Right lobe of liver (tissue), 4 donors: ENCODE results near the gene KCTD14.
"Not testable (repeated sequence)": the region's sequence is repeated elsewhere in the genome, so short reads cannot be mapped to it uniquely, and the experiment has no call there.

Experiments used
- POLR2A ChIP-seq: fragments of 450-650 bp; IDR thresholded peaks from one replicate; pipeline ENCODE4 v1.6.1; 2017; ENCODE audit warnings: antibody characterized with exemption, mild to moderate bottlenecking
- TF ChIP-seq, protein P1 (sequence below), 4 donors: fragments of 200-600 bp in 3 of 4; fragments of 450-650 bp in 1 of 4; IDR thresholded peaks; one replicate each; pipeline versions ENCODE4 v1.5.1 to v1.8.0; 2016 to 2022; ENCODE audit warnings: antibody characterized with exemption in 4 of 4, mild to moderate bottlenecking in 2 of 4
- donor health status: DM: no; HTN: no; CAD: no.
- donor health status: DM: no; HTN: no; CAD: no.
- donor health status: DM: no; HTN: yes; CAD: no.

DNA sequence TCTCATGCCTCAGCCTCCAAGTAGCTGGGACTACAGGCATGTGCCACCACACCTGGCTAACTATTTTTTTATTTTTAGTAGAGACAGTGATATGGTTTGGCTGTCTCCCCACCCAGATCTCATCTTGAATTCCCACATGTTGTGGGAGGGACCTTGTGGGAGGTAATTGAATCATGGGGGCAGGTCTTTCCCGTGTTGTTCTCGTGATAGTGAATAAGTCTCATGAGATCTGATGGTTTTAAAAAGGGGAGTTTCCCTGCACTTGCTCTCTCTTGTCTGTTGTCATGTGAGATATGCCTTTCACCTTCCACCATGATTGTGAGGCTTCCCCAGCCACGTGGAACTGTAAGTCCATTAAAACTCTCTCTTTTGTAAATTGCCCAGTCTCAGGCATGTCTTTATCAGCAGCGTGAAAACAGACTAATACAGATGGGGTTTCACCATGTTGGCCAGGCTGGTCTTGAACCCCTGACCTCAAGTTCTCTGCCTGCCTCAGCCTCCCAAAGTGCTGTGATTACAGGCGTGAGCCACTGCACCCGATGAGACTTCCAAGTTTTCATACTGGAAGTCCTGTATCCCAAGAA lies 8.0 kb downstream of the KCTD14 start:
- TF ChIP-seq, protein P1, sequence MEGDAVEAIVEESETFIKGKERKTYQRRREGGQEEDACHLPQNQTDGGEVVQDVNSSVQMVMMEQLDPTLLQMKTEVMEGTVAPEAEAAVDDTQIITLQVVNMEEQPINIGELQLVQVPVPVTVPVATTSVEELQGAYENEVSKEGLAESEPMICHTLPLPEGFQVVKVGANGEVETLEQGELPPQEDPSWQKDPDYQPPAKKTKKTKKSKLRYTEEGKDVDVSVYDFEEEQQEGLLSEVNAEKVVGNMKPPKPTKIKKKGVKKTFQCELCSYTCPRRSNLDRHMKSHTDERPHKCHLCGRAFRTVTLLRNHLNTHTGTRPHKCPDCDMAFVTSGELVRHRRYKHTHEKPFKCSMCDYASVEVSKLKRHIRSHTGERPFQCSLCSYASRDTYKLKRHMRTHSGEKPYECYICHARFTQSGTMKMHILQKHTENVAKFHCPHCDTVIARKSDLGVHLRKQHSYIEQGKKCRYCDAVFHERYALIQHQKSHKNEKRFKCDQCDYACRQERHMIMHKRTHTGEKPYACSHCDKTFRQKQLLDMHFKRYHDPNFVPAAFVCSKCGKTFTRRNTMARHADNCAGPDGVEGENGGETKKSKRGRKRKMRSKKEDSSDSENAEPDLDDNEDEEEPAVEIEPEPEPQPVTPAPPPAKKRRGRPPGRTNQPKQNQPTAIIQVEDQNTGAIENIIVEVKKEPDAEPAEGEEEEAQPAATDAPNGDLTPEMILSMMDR (IDR thresholded peaks at IDR 0.05), result not testable (repeated sequence)
- TF ChIP-seq POLR2A, result not testable (repeated sequence)
